Adrenal gland (tissue), 5 donors: ENCODE results near the gene ARHGAP44.

Experiments used
- POLR2A ChIP-seq, 2 donors: fragments of 450-650 bp; IDR thresholded peaks; one replicate each; pipeline ENCODE4 v1.6.1; 2017; ENCODE audit warnings: antibody characterized with exemption in 2 of 2, mild to moderate bottlenecking in 2 of 2, moderate library complexity in 1 of 2
- TF ChIP-seq, protein P1 (sequence below), 6 experiments: fragments of 450-650 bp in 4 of 6; fragments of 200-600 bp in 2 of 6; sonication (generic) in 1 of 6; IDR thresholded peaks; 1 replicate in 5 of 6; 2 replicates in 1 of 6; pipeline versions ENCODE4 v1.5.1 to v1.8.0; 2016 to 2021; ENCODE audit warnings: antibody characterized with exemption in 6 of 6, mild to moderate bottlenecking in 2 of 6, moderate library complexity in 1 of 6
- donor health status: DM: no; HTN: no; CAD: no.

DNA sequence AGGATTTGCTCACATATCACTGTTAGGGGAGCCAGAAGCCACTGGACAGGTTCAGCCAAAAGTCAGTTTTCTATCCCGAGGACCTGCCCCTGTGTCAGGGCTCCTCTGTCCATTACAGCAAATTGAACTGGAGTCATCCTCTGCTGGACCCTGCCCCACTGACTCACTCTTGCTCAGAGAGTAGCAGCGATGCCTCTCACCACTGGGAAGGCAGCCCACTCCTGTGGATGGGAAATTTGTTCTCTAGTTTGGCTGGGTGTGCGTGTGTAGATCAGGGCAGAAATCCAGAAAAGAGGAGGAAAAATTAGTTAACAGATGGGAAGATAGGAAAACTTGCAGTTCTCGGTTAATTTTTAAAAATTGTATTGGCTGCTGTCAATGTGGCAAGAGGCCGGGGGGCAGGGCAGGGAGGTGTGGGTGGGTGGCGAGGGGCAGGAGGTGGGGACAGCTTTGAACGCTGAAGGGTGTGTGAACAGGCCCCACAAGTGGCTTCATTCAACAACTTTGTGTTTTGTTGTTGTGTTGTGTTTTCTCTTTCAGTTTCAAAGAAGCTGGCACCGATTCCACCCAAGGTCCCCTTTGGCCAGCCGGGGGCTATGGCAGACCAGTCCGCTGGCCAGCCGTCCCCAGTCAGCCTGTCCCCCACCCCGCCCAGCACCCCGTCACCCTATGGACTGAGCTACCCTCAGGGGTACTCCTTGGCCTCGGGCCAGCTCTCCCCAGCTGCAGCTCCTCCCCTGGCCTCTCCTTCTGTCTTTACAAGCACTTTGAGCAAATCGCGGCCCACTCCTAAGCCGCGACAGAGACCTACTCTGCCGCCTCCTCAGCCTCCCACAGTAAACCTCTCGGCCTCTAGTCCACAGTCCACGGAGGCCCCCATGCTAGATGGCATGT lies 194.9 kb downstream of the ARHGAP44 start:
- no peak for TF ChIP-seq POLR2A (IDR thresholded peaks at IDR 0.05)
- TF ChIP-seq, protein P1, sequence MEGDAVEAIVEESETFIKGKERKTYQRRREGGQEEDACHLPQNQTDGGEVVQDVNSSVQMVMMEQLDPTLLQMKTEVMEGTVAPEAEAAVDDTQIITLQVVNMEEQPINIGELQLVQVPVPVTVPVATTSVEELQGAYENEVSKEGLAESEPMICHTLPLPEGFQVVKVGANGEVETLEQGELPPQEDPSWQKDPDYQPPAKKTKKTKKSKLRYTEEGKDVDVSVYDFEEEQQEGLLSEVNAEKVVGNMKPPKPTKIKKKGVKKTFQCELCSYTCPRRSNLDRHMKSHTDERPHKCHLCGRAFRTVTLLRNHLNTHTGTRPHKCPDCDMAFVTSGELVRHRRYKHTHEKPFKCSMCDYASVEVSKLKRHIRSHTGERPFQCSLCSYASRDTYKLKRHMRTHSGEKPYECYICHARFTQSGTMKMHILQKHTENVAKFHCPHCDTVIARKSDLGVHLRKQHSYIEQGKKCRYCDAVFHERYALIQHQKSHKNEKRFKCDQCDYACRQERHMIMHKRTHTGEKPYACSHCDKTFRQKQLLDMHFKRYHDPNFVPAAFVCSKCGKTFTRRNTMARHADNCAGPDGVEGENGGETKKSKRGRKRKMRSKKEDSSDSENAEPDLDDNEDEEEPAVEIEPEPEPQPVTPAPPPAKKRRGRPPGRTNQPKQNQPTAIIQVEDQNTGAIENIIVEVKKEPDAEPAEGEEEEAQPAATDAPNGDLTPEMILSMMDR (IDR thresholded peaks at IDR 0.05) = no peak
